HG03064 (cell line): Measurements from ENCODE around the gene NFATC1.

ENCODE experiments used
- ATAC-seq: cut with Tn5 transposase; IDR thresholded peaks from one replicate; pipeline ENCODE4 v1.9.1; 2021; ENCODE audit warnings: low read depth; ENCODE audit not compliant: unreplicated experiment

NFATC1 gene

DNA sequence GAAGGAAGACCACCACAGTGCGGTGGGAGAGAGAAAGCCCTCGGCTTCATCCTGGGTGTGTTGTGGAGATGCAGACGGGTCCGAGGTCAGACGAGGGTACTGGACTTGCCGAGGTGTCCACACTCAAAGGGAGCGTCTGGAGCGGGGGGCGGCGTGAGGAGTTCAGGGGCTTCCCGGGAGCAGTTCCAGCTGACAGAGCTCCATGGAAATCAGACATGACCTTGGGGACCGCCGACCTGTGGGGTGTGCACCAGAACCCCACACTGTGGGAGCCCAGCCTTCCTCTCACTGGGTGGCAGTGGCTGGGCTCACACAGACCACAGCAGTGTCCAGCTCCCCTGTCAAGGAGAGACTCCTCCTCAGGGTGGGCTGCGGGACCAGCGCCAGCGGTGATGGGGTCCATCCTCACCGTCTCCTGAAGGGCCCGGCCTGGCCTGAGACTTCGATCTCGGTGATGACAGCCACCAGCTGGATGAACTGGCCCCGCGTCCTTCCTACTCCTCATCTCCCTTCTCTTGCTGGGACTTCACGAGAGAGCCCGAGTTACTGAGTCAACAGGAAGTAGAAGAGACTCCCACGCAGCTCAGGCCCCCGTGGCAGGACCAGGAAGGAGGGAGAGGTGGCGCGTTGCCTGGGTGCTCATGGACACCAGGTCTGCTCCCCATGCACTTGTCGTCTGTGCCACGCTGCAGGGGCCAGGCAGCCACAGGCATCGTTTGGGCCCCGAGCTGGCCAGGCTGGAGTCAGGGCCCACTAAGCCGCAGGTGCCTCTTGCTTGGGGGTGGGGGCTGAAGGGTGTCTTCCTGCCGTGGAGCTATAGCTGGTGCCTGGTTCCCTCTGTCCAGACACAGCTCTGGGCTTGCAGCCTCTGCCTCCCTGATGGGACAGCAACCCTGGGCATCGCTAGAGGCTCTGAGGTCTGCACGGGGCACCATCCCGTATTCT lies 182.0 kb downstream of the NFATC1 start:
- no peak for ATAC-seq

DNA sequence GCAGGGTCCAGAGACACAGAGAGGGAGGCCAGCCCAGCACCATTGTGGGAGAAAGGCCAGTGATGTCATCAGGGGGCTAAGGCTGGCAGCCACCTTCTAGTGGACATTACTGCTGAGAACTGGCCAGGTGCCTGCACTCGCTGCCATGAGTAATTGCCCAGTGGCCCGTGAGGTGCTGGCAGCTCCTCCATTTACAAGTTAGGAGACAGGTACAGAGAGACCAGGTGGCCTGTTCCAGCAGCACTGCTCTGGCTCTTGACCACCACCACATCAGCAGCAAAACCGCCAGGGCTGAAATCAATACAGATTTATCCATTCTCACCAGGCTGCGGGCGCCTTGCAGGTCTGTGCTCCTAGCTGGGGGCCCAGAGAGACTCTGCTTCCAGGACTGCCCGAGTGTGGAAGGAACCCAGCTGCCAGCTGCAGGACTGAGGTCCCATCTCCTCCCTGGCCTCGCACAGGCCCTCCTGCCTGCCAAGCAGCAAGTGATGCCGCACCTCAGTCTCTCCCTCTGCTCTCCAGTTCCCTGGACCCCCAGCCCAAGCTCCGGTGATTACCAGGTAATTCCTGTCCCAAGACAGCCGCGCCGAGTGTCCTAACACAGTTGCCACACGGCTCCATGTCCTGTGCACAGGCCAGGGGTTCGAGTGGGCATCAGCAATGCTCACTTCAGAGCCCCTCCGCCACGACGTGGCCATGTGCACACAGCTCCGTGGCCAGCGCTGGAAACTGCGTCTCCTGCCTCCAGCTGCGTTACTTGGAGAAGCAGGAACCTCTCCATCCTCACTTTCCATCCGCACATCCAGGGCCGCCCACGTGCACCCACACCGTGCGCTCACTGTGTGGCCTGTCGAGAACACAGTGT lies 182.9 kb downstream of the NFATC1 start:
- no peak for ATAC-seq
